K562 (cell line): ENCODE results near the gene LRRC3. TPM values are rescaled to one million over a fixed set of nuclear protein-coding genes. Genes with fewer than 3 reads are reported as not detected.

ENCODE experiments used
- ATAC-seq: fragments of 200-7000 bp; cut with Tn5 transposase; 3 replicates; pipeline ENCODE4 v1.9.1; 2020; ENCODE audit warnings: moderate library complexity
- BruUV-seq: library from RNA; stranded (reverse); fragments of 400-500 nt; replicated peaks from 2 replicates; lab custom pipeline; 2021; lab: Mats Ljungman, UMichigan
- CTCF ChIA-PET: fragments of 300-600 bp; formaldehyde crosslinking; extraction: SDS; loops from one replicate; lab custom pipeline; 2021; ENCODE audit warnings: low intra/inter-chr PET ratio; lab: Yijun Ruan, JAX
- POLR2A ChIA-PET: fragments of 300-600, 350-650 bp; sonication (Branson Sonifier 250); formaldehyde crosslinking; extraction: SDS; loops from one replicate; lab custom pipeline; 2021; ENCODE audit warnings: antibody characterized with exemption, inconsistent platforms; lab: Yijun Ruan, JAX
- DNase-seq, 4 experiments: peaks; one replicate each; pipeline versions ENCODE4 v3.0.0 to v3.0.0-alpha.2; 2011 to 2018; ENCODE audit warnings: low spot score in 3 of 4, mixed read lengths in 3 of 4; ENCODE audit errors: extremely low read depth in 1 of 4
- FAIRE-seq: peaks from 2 replicates; lab custom pipeline; 2011; peaks lifted over from hg19 to GRCh38; lab: Jason Lieb, UNC
- H2AFZ ChIP-seq: 2 replicates; pipeline ENCODE4 v1.6.0; 2011; ENCODE audit warnings: low read depth, low read length, control low read depth, inconsistent platforms
- H3K27ac ChIP-seq: fragments of 200-600 bp; 3 replicates; pipeline ENCODE4 v1.8.0; 2011; ENCODE audit warnings: low read depth, mild to moderate bottlenecking, control low read depth, inconsistent platforms, low read length, moderate library complexity, mixed read lengths; ENCODE audit errors: extremely low read depth
- H3K27me3 ChIP-seq, 2 experiments: fragments of 300-600 bp in 1 of 2; 2 replicates in 1 of 2; 3 replicates in 1 of 2; pipeline versions ENCODE4 v1.6.0 to v1.8.0; 2011; ENCODE audit warnings: inconsistent platforms in 2 of 2, low read length in 2 of 2, mild to moderate bottlenecking in 1 of 2, mixed read lengths in 1 of 2, moderate library complexity in 1 of 2; ENCODE audit not compliant: control insufficient read depth in 2 of 2, insufficient read depth in 2 of 2
- H3K36me3 ChIP-seq: fragments of 300-600 bp; 3 replicates; pipeline ENCODE4 v1.8.0; 2011; ENCODE audit warnings: mild to moderate bottlenecking, low read length, inconsistent platforms; ENCODE audit not compliant: control insufficient read depth, insufficient read depth
- H3K4me1 ChIP-seq, 2 experiments: fragments of 200-600 bp in 1 of 2; replicated peaks in 1 of 2; 2 replicates in 1 of 2; 3 replicates in 1 of 2; pipeline versions ENCODE4 v1.5.1 to v1.8.0; 2011; ENCODE audit warnings: inconsistent platforms in 2 of 2, low read length in 2 of 2, mild to moderate bottlenecking in 1 of 2, mixed read lengths in 1 of 2, moderate library complexity in 1 of 2; ENCODE audit not compliant: control insufficient read depth in 2 of 2, insufficient read depth in 2 of 2
- H3K4me2 ChIP-seq: 2 replicates; pipeline ENCODE4 v1.6.1; 2011; ENCODE audit warnings: low read length, control low read depth, inconsistent platforms, mixed read lengths; ENCODE audit not compliant: insufficient read depth
- H3K4me3 ChIP-seq: fragments of 200-600 bp; sonication (generic), shearing (Covaris generic); 2 replicates; pipeline ENCODE4 v1.5.1; 2016; ENCODE audit warnings: control low read depth, inconsistent platforms
- H3K79me2 ChIP-seq: fragments of 200-600 bp; 3 replicates; pipeline ENCODE4 v1.8.0; 2011; ENCODE audit warnings: low read length, inconsistent platforms; ENCODE audit not compliant: control insufficient read depth, insufficient read depth
- H3K9ac ChIP-seq, 2 experiments: 2 replicates each; pipeline versions ENCODE4 v1.6.0 to v1.6.1; 2011; ENCODE audit warnings: low read depth in 2 of 2, low read length in 2 of 2, control low read depth in 1 of 2, inconsistent platforms in 1 of 2, mild to moderate bottlenecking in 1 of 2, mixed read lengths in 1 of 2; ENCODE audit not compliant: insufficient read depth in 1 of 2
- H3K9me1 ChIP-seq: one replicate; pipeline ENCODE4 v1.6.0; 2011; ENCODE audit warnings: inconsistent platforms, mild to moderate bottlenecking, low read length, moderate library complexity; ENCODE audit not compliant: control insufficient read depth, insufficient read depth
- H3K9me3 ChIP-seq: replicated peaks from 2 replicates; pipeline ENCODE4 v1.5.1; 2011; ENCODE audit warnings: low read depth, low read length, inconsistent platforms; ENCODE audit not compliant: control insufficient read depth, insufficient read depth
- H4K20me1 ChIP-seq: replicated peaks from 2 replicates; pipeline ENCODE4 v1.6.1; 2011; ENCODE audit warnings: low read length, inconsistent platforms, mixed read lengths; ENCODE audit not compliant: control insufficient read depth, insufficient read depth
- CHD2 ChIP-seq: IDR thresholded peaks from 2 replicates; pipeline ENCODE4 v1.6.1; 2011; ENCODE audit warnings: low read depth, low read length
- DNMT1 ChIP-seq: fragments of 450-650 bp; IDR thresholded peaks from 2 replicates; pipeline ENCODE4 v1.6.1; 2016; ENCODE audit warnings: antibody characterized with exemption, mild to moderate bottlenecking
- MEF2A ChIP-seq: IDR thresholded peaks from 2 replicates; pipeline ENCODE4 v1.6.1; 2011; ENCODE audit warnings: low read depth, mild to moderate bottlenecking, low read length, moderate library complexity; ENCODE audit not compliant: control insufficient read depth
- RAD21 ChIP-seq, 2 experiments: fragments of 250-450 bp in 1 of 2; fragments of 450-650 bp in 1 of 2; sonication (Bioruptor Pico) in 1 of 2; formaldehyde crosslinking in 1 of 2; IDR thresholded peaks in 1 of 2; conservative IDR thresholded peaks in 1 of 2; 2 replicates each; pipeline versions ENCODE4 v1.4.0 to v1.8.0; 2020 to 2022; ENCODE audit warnings: mild to moderate bottlenecking in 2 of 2, moderate library complexity in 1 of 2
- SPI1 ChIP-seq: IDR thresholded peaks from 2 replicates; pipeline ENCODE4 v1.6.1; 2011; ENCODE audit warnings: low read depth, low read length, control low read depth, borderline replicate concordance
- ZC3H8 ChIP-seq: fragments of 450-650 bp; IDR thresholded peaks from 2 replicates; pipeline ENCODE4 v1.6.1; 2017
- ZFP36 ChIP-seq: fragments of 150-350 bp; IDR thresholded peaks from 2 replicates; pipeline ENCODE4 v1.6.1; 2018; ENCODE audit warnings: low read length, low read depth; ENCODE audit not compliant: partially characterized antibody
- whole genome bisulfite sequencing: fragments of 100-300 bp; shearing (Covaris generic); methylation state at CpG from one replicate; pipeline ENCODE4 v1.1.6; 2016; ENCODE audit warnings: low coverage, mixed read lengths; ENCODE audit not compliant: insufficient coverage; ENCODE audit errors: missing lambda C conversion rate; 5-methylcytosine and 5-hydroxymethylcytosine counted together
- in situ Hi-C: fragments of 300-500 bp; cut with MboI; formaldehyde crosslinking; loops from 4 replicates; pipeline ENCODE4 v1.15.0; 2018; ENCODE audit warnings: inconsistent platforms, mixed read lengths
- intact Hi-C: fragments of 100-400 bp; cut with micrococcal nuclease; formaldehyde crosslinking; loops from 2 replicates; pipeline ENCODE4 v1.14.2; 2022
- polyA plus RNA-seq, 8 experiments: library from polyadenylated mRNA; depleted of rRNA in 4 of 8; stranded (reverse) in 5 of 8; unstranded in 3 of 8; fragments of >200 nt; fragmentation: Nextera tagmentation in 2 of 8; fragmentation: Illumina TruSeq in 1 of 8; extraction: Ambion mirVana in 2 of 8; extraction: Trizol in 1 of 8; gene quantifications; 2 replicates each; pipeline versions ENCODE4 v1.2.1 to v1.2.3, GENCODE V29; 2011 to 2014; ENCODE audit warnings: inconsistent platforms in 1 of 8, missing spikeins in 1 of 8
- total RNA-seq, 7 experiments: library from RNA; depleted of rRNA in 6 of 7; stranded (reverse); fragments of >200 nt in 6 of 7; fragmentation: Illumina TruSeq in 2 of 7; extraction: Trizol in 2 of 7; gene quantifications; 2 replicates each; pipeline versions ENCODE4 v1.2.1 to v1.2.3, GENCODE V29; 2011 to 2021; ENCODE audit warnings: low replicate concordance in 1 of 7

LRRC3 gene
- total and polyA plus RNA-seq, 9 of the 15 experiments (the other 6 are each of a cell fraction or from before 2014, with no cell fraction given), result 0.04 TPM; not detected in 7

DNA sequence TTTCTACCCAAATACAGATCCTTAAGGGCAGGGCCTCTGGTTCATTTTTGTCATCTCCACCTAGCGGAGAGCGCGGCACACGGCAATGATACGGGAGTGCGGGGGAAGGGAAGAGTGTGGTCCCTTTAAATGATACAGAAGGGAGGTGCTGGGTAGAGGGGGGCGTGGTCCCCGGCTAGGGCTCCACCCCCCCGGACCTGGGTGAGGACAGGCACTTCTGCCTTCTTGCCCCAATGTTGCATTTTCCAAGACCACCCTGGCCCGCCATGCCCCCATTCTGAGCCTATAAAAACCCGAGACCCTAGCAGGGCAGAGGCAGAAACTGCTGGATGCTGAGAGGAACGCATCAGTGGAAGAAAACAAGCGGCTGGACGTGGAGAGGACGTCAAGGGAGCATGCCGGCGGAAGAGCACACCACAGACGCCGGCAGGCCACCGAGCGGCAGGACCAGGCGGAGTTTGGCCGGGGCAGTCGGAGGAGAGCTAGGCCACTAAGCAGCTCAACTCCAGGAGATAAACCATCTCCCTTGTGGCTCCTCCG is 30.0 kb downstream of the LRRC3 start (continued):
- no peak for TF ChIP-seq ZFP36
- TF ChIP-seq RAD21 (CRISPR knock-in tag; conservative IDR thresholded peaks at IDR 0.05 in 1 of 2, IDR thresholded peaks at IDR 0.05 in 1 of 2), result 0 out of 4 replicates have a peak, but pooled peaks of 1 of the 2 experiments have one; percentile 3

DNA sequence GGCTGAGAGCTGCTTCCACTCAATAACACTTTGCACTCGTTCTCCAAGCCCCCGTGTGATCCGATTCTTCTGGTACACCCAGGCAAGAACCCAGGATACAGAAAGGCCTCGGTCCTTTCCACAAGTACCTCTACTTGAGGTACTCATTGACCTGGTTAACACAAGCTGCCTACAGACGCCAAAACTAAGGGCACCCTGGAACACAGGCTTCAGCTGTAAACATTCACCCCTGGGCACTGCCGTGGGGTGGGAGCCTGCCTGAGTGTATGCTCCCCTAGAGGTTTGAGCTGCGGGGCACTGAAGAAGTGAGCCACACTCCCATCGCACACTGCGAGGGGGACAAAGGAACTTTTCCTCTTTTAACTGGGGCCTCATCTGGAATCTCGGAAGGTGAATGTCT is 30.5 kb downstream of the LRRC3 start:
- no peaks in the 10 kb centered on the region for H3K79me2 ChIP-seq
- no TSS peak for BruUV-seq
- no peak overlapping the region; a peak in 1 of 4 replicates for H3K9ac ChIP-seq
- intact Hi-C loops, result no loop called here
- H3K4me2 ChIP-seq, result peak overlapping the region; percentile 43; the same call in 1 of the 2 replicates
- DNase-seq, result no peak
- no peak for ATAC-seq
- CTCF ChIA-PET, result interaction anchor here (0.8 kb wide), 1 partner anchor 216 kb away, joined by 3 read pairs; no protein-coding TSS in a partner anchor
- H3K4me3 ChIP-seq, result no peak overlapping the region; the same call in 1 of the 2 replicates
- H3K27ac ChIP-seq, result no peak overlapping the region
- H2AFZ ChIP-seq, result peak overlapping the region; percentile 43; the same call in 1 of the 2 replicates
- no peak for FAIRE-seq
- H4K20me1 ChIP-seq, result no peaks in the 10 kb centered on the region
- peaks cover 0 to 10% of the 10 kb centered on the region in 2 experiments; a peak in 3 of 5 replicates for H3K4me1 ChIP-seq
- H3K27me3 ChIP-seq, result peaks cover 11 to 44% of the 10 kb centered on the region in 2 experiments; a peak in 4 of 5 replicates
- POLR2A ChIA-PET, result no interaction called here
- no peaks in the 10 kb centered on the region for H3K9me3 ChIP-seq
- no peaks in the 10 kb centered on the region for H3K9me1 ChIP-seq
- WGBS, result 14% methylated on average over 10 of the region's 10 CpGs
- in situ Hi-C loops, result no loop called here
- no peaks in the 10 kb centered on the region for H3K36me3 ChIP-seq
- TF ChIP-seq SPI1 (no peak), DNMT1 (no peak), CHD2 (no peak), MEF2A (no peak), ZC3H8 (no peak)
